Heart right ventricle (tissue), 16 donors: ENCODE data around the gene ZC4H2. TPM values are rescaled to one million over a fixed set of nuclear protein-coding genes. Genes with fewer than 3 reads are reported as not detected.
A peak's percentile ranks its signal among the peaks of the same experiment; 100 is the strongest.

Source experiments
- ATAC-seq, 8 donors: fragments of 200-7000 bp; cut with Tn5 transposase; one replicate each; pipeline ENCODE4 v1.9.1; 2020; ENCODE audit warnings: mild to moderate bottlenecking in 8 of 8, moderate library complexity in 8 of 8, moderate number of reproducible peaks in 1 of 8
- DNase-seq, 2 donors: peaks; one replicate each; pipeline ENCODE4 v3.0.0-alpha.2; 2020
- H3K27ac ChIP-seq, 10 donors: fragments of 200-600 bp; sonication (generic) in 2 of 10; one replicate each; pipeline versions ENCODE4 v1.5.0 to v1.8.0; 2020 to 2022; ENCODE audit warnings: mild to moderate bottlenecking in 3 of 10
- H3K27me3 ChIP-seq, 7 donors: fragments of 200-600 bp; one replicate each; pipeline ENCODE4 v1.8.0; 2021 to 2022; ENCODE audit warnings: mild to moderate bottlenecking in 2 of 7
- H3K36me3 ChIP-seq, 9 donors: fragments of 200-600 bp; sonication (generic) in 1 of 9; one replicate each; pipeline versions ENCODE4 v1.5.0 to v1.8.0; 2020 to 2022; ENCODE audit warnings: mild to moderate bottlenecking in 2 of 9
- H3K4me1 ChIP-seq, 9 donors: fragments of 200-600 bp; sonication (generic) in 1 of 9; one replicate each; pipeline versions ENCODE4 v1.5.0 to v1.8.0; 2020 to 2022; ENCODE audit warnings: mild to moderate bottlenecking in 4 of 9
- H3K4me3 ChIP-seq, 10 donors: fragments of 200-600 bp; sonication (generic) in 2 of 10; one replicate each; pipeline versions ENCODE4 v1.5.0 to v1.8.0; 2020 to 2022; ENCODE audit warnings: mild to moderate bottlenecking in 7 of 10, moderate library complexity in 2 of 10
- H3K9me3 ChIP-seq, 11 donors: fragments of 200-600 bp in 10 of 11; sonication (generic) in 2 of 11; one replicate each; pipeline versions ENCODE4 v1.5.0 to v1.8.0; 2013 to 2022; ENCODE audit warnings: mild to moderate bottlenecking in 2 of 11, control low read depth in 1 of 11, moderate library complexity in 1 of 11
- WGBS, 2 donors: extraction: QIAGEN DNeasy Blood & Tissue Kit; methylation state at CpG; one replicate each; pipeline ENCODE4 v1.1.7; 2013; ENCODE audit warnings: inconsistent platforms in 1 of 2; 5-methylcytosine and 5-hydroxymethylcytosine counted together
- intact Hi-C, 10 donors: fragments of 100-400 bp; cut with DNase I; formaldehyde crosslinking; loops; one replicate each; pipeline versions ENCODE4 v1.11.1 to v1.14.2; 2022
- polyA plus RNA-seq, 2 donors: library from polyadenylated mRNA; stranded (reverse); fragments of 200-250 nt; gene quantifications; one replicate each; pipeline ENCODE4 v1.2.3, GENCODE V29; 2013
- total RNA-seq, 10 donors: library from RNA; stranded (reverse); fragmentation: NEBNext Ultra II Directional in 3 of 10; extraction: Animal tissue kit (Norgen Biotek cat#: 25700) in 3 of 10; gene quantifications; one replicate each; pipeline versions ENCODE4 v1.2.1 to v1.2.4, GENCODE V29; 2021 to 2023
- TF ChIP-seq, protein P1 (sequence below), 9 donors: fragments of 200-600 bp; sonication (generic) in 2 of 9; IDR thresholded peaks; one replicate each; pipeline versions ENCODE4 v1.5.0 to v1.8.0; 2021 to 2022; ENCODE audit warnings: antibody characterized with exemption in 9 of 9, mild to moderate bottlenecking in 5 of 9, moderate library complexity in 1 of 9
- donor health status: Arrhythmogenic right ventricular cardiomyopathy.
- donor health status: ischemic (EF 13 %, LVEDD 7.1; RV severe dilation, severe dysfunction).
- donor health status: healthy with polysubstance abuse.
- donor health status: DM: no; HTN: yes; CAD: no.
- donor health status: DM: no; HTN: no; CAD: no.
- donor health status: ischemic (EF 25% LVEDD 6.9; RV normal size, moderate dysfunction).
- donor health status: ischemic (EF 25% LVEDD 5.7; RV mildly dilated, moderate dysfunction).
- donor health status: healthy.
- donor health status: DM: yes; HTN: yes; CAD: no.
- donor health status: Ischemic cardiomyopathy.
- donor health status: ischemic (EF 35%, LVEDD 5.7; RV mildly dilated, moderate dysfunction).
- donor health status: nonischemic (EF 11% LVEDD 7.7; RV severe dilation, severe dysfunction).
- donor health status: DM: yes; HTN: yes; CAD: no.
- donor health status: PGD.
- donor health status: ischemic (EF 29% LVEDD 5.4; RV normal size, mild dysfunction).
- donor health status: nonischemic (EF 23%, LVEDD 6.1; RV moderate dilation, normal function).

Gene ZC4H2
- total and polyA plus RNA-seq, 12 donors, result 1.3 to 7.4 (median 4.2) TPM

DNA sequence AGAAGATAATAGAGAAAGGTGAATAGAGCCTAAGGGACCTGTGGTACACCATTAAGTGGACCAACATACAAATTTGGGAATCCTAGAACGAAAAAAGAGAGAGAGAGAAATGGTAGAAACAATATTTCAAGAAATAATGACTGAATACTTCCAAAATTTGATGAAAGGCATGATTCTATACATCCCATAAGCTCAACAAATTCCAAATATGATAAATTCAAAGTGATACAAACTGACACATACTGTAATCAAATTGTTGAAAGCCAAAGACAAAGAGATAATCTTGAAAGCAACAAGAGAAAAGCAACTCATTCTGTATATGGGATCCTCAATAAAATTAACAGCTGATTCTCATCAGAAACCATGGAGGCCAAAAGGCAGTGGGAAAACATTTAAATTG, 20.6 kb upstream of the ZC4H2 start:
- H3K27ac ChIP-seq, result no peak overlapping the region
- 32 to 53% methylated on average over 1 of the region's 1 CpG for WGBS, 2 donors
- H3K9me3 ChIP-seq, result peaks cover 0 to 41% (median 0%) of the 10 kb centered on the region in 11 donors
- ATAC-seq (no peak), DNase-seq (no peak)
- H3K4me1 ChIP-seq, result no peaks in the 10 kb centered on the region
- intact Hi-C loops, result no loop called here
- no peak overlapping the region for H3K4me3 ChIP-seq
- H3K27me3 ChIP-seq, result no peaks in the 10 kb centered on the region
- no peaks in the 10 kb centered on the region for H3K36me3 ChIP-seq
- TF ChIP-seq, protein P1, sequence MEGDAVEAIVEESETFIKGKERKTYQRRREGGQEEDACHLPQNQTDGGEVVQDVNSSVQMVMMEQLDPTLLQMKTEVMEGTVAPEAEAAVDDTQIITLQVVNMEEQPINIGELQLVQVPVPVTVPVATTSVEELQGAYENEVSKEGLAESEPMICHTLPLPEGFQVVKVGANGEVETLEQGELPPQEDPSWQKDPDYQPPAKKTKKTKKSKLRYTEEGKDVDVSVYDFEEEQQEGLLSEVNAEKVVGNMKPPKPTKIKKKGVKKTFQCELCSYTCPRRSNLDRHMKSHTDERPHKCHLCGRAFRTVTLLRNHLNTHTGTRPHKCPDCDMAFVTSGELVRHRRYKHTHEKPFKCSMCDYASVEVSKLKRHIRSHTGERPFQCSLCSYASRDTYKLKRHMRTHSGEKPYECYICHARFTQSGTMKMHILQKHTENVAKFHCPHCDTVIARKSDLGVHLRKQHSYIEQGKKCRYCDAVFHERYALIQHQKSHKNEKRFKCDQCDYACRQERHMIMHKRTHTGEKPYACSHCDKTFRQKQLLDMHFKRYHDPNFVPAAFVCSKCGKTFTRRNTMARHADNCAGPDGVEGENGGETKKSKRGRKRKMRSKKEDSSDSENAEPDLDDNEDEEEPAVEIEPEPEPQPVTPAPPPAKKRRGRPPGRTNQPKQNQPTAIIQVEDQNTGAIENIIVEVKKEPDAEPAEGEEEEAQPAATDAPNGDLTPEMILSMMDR (IDR thresholded peaks at IDR 0.05), result no peak

DNA sequence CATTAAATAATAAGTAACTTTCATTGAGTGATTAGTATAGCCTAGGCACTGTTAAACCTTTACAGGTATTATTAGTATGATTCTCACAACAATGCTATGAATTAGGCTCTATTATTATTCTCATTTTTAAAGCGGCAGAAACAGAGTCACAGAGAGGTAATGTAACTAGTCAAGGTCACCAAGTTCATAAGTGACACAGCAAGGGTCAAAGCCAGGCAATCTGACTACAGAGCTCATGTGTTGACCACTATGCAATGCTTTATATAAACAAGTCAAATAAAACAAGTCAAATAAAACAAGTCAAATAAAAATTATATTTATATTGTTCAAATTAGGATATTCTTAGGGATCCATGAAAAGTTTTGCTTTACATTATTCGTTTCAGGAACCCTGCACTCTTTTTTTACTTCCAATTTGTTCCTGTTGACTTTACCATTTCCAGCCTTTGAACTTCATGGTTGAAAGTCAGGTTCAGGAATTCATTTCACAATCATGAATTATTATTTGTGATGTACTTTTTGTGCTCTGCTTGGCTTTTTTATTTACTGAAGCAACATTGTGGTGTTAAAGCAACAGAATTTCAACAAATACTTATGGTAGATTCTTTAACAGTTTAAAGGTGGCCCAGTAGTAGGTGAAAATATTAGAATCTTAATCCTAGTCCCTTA, 18.0 kb upstream of the ZC4H2 start:
- WGBS, 2 donors, result 73 to 81% methylated on average over 2 of the region's 2 CpGs
- DNase-seq, result no peak
- ATAC-seq, result no peak
- Histone ChIP-seq H3K4me1 (no peaks in the 10 kb centered on the region), H3K27me3 (no peaks in the 10 kb centered on the region), H3K4me3 (no peak overlapping the region), H3K27ac (no peak overlapping the region), H3K9me3 (peaks cover 0 to 30% (median 0%) of the 10 kb centered on the region in 11 donors), H3K36me3 (no peaks in the 10 kb centered on the region)
- TF ChIP-seq, protein P1 (IDR thresholded peaks at IDR 0.05), result no peak
- intact Hi-C loops, result no loop called here

DNA sequence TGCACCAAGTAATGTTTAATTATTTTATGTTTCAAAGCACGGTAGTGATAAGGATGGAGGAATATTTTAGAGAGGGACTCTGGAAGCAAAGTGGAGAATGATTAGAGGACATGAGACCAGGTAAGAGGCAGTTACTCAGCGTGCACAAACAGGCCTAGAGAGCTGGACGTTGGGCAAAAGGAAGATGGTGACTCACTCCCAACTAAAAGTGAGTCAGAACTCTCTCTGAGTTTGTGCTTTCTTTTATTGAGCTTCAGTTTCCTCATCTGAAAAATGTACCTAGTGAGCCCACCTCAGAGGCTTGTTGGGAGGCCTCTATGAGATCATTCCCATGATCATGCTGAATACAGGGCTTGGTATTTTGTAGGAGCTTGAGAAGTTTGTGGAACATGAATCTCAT, 1.6 kb upstream of the ZC4H2 start:
- DNase-seq, result no peak
- H3K4me3 ChIP-seq, result no peak overlapping the region
- H3K27ac ChIP-seq, result no peak overlapping the region
- TF ChIP-seq, protein P1 (IDR thresholded peaks at IDR 0.05), result no peak
- H3K4me1 ChIP-seq, result peaks cover 0 to 5% (median 0%) of the 10 kb centered on the region in 9 donors
- H3K27me3 ChIP-seq, result peaks cover 0 to 22% (median 0%) of the 10 kb centered on the region in 7 donors
- no peak for ATAC-seq
- H3K36me3 ChIP-seq, result no peaks in the 10 kb centered on the region
- 82 to 92% methylated on average over 3 of the region's 3 CpGs for WGBS, 2 donors
- intact Hi-C loops, result loop anchor here in 1 of 10 donors (10.0 kb wide), 1 partner anchor 57 kb away; the partner anchor contains the start of gene ZC3H12B
- no peaks in the 10 kb centered on the region for H3K9me3 ChIP-seq

DNA sequence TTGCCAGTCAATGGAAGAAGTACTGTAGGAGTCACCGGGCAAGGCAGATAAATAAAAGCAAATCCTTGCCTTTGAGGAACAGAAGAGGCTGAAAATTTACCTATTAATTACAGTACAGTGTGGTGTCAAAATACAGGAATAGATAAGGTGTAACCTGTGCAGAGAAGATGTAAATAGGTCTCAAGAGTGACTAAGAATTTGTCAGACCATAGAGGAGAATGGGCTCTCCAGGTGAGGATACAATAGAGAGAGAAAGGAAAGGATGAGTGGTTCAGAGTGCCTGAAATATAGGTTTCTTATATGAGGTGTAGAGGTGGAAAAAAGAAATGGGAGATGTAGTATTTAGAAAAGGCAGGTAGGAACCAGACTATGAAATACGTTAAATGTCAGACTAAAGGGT, 801 bp upstream of the ZC4H2 start:
- no peaks in the 10 kb centered on the region for H3K9me3 ChIP-seq
- H3K27ac ChIP-seq, result no peak overlapping the region
- no peak for ATAC-seq
- intact Hi-C loops, result loop anchor here in 1 of 10 donors (10.0 kb wide), 1 partner anchor 58 kb away; the partner anchor contains the start of gene ZC3H12B
- TF ChIP-seq, protein P1 (IDR thresholded peaks at IDR 0.05), result no peak
- H3K27me3 ChIP-seq, result peaks cover 0 to 22% (median 0%) of the 10 kb centered on the region in 7 donors
- no peaks in the 10 kb centered on the region for H3K36me3 ChIP-seq
- H3K4me1 ChIP-seq, result peaks cover 0 to 5% (median 0%) of the 10 kb centered on the region in 9 donors
- DNase-seq, result no peak
- 47 to 61% methylated on average over 2 of the region's 2 CpGs for WGBS, 2 donors
- peak overlapping the region in 5 of 10 donors; percentile 50 to 69 (median 64) for H3K4me3 ChIP-seq
